ENCODE results near the gene WDR46. TPM values are rescaled to one million over a fixed set of nuclear protein-coding genes. Genes with fewer than 3 reads are reported as not detected.

Gene WDR46
- total and polyA plus RNA-seq, 10 of the 15 experiments (the other 5 are each of a cell fraction or from before 2014, with no cell fraction given): 10.1 to 147 (median 86.0) TPM

DNA sequence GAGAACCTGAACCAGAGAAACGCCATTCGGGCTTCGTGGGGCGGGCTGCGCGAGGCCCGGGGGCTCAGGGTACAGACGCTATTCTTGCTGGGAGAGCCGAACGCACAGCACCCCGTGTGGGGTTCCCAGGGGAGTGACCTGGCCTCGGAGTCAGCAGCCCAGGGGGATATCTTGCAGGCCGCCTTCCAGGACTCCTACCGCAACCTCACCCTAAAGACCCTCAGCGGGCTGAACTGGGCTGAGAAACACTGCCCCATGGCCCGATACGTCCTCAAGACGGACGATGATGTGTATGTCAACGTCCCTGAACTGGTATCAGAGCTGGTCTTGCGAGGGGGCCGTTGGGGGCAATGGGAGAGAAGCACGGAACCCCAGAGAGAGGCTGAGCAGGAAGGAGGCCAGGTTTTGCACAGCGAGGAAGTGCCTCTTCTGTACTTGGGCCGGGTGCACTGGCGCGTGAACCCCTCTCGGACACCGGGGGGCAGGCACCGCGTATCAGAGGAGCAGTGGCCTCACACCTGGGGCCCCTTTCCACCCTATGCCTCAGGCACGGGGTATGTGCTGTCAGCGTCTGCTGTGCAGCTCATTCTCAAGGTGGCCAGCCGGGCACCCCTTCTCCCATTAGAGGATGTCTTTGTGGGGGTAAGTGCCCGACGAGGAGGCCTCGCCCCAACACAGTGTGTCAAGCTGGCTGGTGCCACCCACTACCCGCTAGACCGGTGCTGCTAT lies 11.2 kb downstream of the WDR46 start:
- no TSS peak for BruUV-seq (replicated peaks)
- Histone ChIP-seq H3K79me2 (ENCODE audit: control insufficient read depth, insufficient read depth, low read length) (peaks cover 46% of the 10 kb centered on the region), H3K9me3 (replicated peaks; ENCODE audit: control insufficient read depth, insufficient read depth, low read length) (no peaks in the 10 kb centered on the region), H3K27ac (ENCODE audit: control insufficient read depth, insufficient read depth) (peak overlapping the region; percentile 86), H3K4me2 (ENCODE audit: control insufficient read depth, insufficient read depth) (peak overlapping the region; percentile 83), H3K27me3 (replicated peaks in 1 of 2; ENCODE audit: control insufficient read depth in 2 of 2, insufficient read depth in 2 of 2, low read length in 1 of 2) (no peaks in the 10 kb centered on the region), H2AFZ (ENCODE audit: control insufficient read depth, low read depth, low read length) (peak overlapping the region; percentile 3), H3K9ac (ENCODE audit: control insufficient read depth, insufficient read depth, low read length) (peak overlapping the region; percentile 88), H3K36me3 (ENCODE audit: control insufficient read depth in 2 of 2, insufficient read depth in 2 of 2, low read length in 1 of 2) (peaks cover 22 to 25% of the 10 kb centered on the region in 2 experiments), H3K4me3 (peak overlapping the region; percentile 87), H3K4me1 (ENCODE audit: control insufficient read depth, insufficient read depth, low read length) (peaks cover 22% of the 10 kb centered on the region), H4K20me1 (ENCODE audit: control insufficient read depth, insufficient read depth) (peaks cover 6% of the 10 kb centered on the region)
- FAIRE-seq (no peak), DNase-seq (ENCODE audit: low read depth, low spot score) (no peak), ATAC-seq (peak; percentile 47)
- ChIA-PET CTCF (interaction anchor here (1.0 to 3.9 kb wide), 8 partner anchors 10 to 148 kb away, joined by 3 to 30 read pairs (median 7); partner anchors contain the start of genes PFDN6, RGL2 and WDR46), RAD21 (ENCODE audit: unreplicated experiment) (interaction anchor here (0.6 to 2.4 kb wide), 11 partner anchors 11 to 148 kb away, joined by 3 to 14 read pairs (median 7); partner anchors contain the start of genes PFDN6, RGL2, WDR46 and ZBTB22), SMC1A (ENCODE audit: uncharacterized antibody, unreplicated experiment) (interaction anchor here (0.7 to 3.6 kb wide), 12 partner anchors 9 to 153 kb away, joined by 3 to 25 read pairs (median 3); partner anchors contain the start of genes CUTA, PFDN6, RGL2 and WDR46), POLR2A (interaction anchor here (0.7 to 3.9 kb wide), 15 partner anchors 8 to 307 kb away, joined by 3 to 38 read pairs (median 7); partner anchors contain the start of genes PFDN6, RGL2, SYNGAP1 and TAPBP)
- intact Hi-C loops (cut with micrococcal nuclease; ENCODE audit: unreplicated experiment) (loop anchor here (1.0 to 5.0 kb wide), 5 partner anchors 11 to 114 kb away; partner anchors contain the start of genes KIFC1, PFDN6, TAPBP and WDR46), in situ Hi-C loops (cut with MboI) (no loop called here)
- WGBS (ENCODE audit: insufficient coverage, insufficient replicate concordance, low lambda C conversion rate, missing lambda C conversion rate): 4% methylated on average over 39 of the region's 39 CpGs
- TF ChIP-seq DPF2 (IDR thresholded peaks at IDR 0.05): peak; percentile 13; the same call in 1 of the 2 replicates
- peak; percentile 93 for TF ChIP-seq PAX5 (IDR thresholded peaks at IDR 0.05; ENCODE audit: borderline replicate concordance, low read depth, low read length)
- TF ChIP-seq SMC3 (IDR thresholded peaks at IDR 0.05; ENCODE audit: borderline replicate concordance, low read length): 0 out of 2 replicates have a peak, but pooled peaks have one; percentile 2
- no peak for TF ChIP-seq ZNF24 (IDR thresholded peaks at IDR 0.05)
- no peak for TF ChIP-seq IKZF2 (IDR thresholded peaks at IDR 0.05)
- TF ChIP-seq POLR2AphosphoS5 (IDR thresholded peaks at IDR 0.05; ENCODE audit: low read length): peak; percentile 23; the same call in 1 of the 2 replicates
- peak; percentile 8; the same call in 1 of the 2 replicates for TF ChIP-seq CBFB (IDR thresholded peaks at IDR 0.05; ENCODE audit: low read depth)
- TF ChIP-seq, protein P1, sequence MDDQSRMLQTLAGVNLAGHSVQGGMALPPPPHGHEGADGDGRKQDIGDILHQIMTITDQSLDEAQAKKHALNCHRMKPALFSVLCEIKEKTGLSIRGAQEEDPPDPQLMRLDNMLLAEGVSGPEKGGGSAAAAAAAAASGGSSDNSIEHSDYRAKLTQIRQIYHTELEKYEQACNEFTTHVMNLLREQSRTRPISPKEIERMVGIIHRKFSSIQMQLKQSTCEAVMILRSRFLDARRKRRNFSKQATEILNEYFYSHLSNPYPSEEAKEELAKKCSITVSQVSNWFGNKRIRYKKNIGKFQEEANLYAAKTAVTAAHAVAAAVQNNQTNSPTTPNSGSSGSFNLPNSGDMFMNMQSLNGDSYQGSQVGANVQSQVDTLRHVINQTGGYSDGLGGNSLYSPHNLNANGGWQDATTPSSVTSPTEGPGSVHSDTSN (IDR thresholded peaks at IDR 0.05; ENCODE audit: insufficient replicate concordance, low read depth, low read length): no peak
- TF ChIP-seq MEF2B (IDR thresholded peaks at IDR 0.05; ENCODE audit: partially characterized antibody, poor library complexity, severe bottlenecking): peak; percentile 68
- TF ChIP-seq, protein P2, sequence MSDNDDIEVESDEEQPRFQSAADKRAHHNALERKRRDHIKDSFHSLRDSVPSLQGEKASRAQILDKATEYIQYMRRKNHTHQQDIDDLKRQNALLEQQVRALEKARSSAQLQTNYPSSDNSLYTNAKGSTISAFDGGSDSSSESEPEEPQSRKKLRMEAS (IDR thresholded peaks at IDR 0.05; ENCODE audit: low read depth, low read length): 0 out of 2 replicates have a peak, but pooled peaks have one; percentile 26
- TF ChIP-seq CREB1 (IDR thresholded peaks at IDR 0.05; ENCODE audit: low read depth): no peak
- TF ChIP-seq IRF4 (IDR thresholded peaks at IDR 0.05; ENCODE audit: low read depth, low read length): 0 out of 2 replicates have a peak, but pooled peaks have one; percentile 29
- no peak for TF ChIP-seq RB1 (IDR thresholded peaks at IDR 0.05; ENCODE audit: borderline replicate concordance)
- peak; percentile 62; the same call in 1 of the 2 replicates for TF ChIP-seq POLR2A (IDR thresholded peaks at IDR 0.05; ENCODE audit: low read depth, low read length)
- 0 out of 2 replicates have a peak, but pooled peaks have one; percentile 9 for TF ChIP-seq LARP7 (IDR thresholded peaks at IDR 0.05)
- peak; percentile 62; the same call in 1 of the 2 replicates for TF ChIP-seq SPI1 (IDR thresholded peaks at IDR 0.05; ENCODE audit: borderline replicate concordance, insufficient read depth, low read depth, low read length)
- TF ChIP-seq, protein P3, sequence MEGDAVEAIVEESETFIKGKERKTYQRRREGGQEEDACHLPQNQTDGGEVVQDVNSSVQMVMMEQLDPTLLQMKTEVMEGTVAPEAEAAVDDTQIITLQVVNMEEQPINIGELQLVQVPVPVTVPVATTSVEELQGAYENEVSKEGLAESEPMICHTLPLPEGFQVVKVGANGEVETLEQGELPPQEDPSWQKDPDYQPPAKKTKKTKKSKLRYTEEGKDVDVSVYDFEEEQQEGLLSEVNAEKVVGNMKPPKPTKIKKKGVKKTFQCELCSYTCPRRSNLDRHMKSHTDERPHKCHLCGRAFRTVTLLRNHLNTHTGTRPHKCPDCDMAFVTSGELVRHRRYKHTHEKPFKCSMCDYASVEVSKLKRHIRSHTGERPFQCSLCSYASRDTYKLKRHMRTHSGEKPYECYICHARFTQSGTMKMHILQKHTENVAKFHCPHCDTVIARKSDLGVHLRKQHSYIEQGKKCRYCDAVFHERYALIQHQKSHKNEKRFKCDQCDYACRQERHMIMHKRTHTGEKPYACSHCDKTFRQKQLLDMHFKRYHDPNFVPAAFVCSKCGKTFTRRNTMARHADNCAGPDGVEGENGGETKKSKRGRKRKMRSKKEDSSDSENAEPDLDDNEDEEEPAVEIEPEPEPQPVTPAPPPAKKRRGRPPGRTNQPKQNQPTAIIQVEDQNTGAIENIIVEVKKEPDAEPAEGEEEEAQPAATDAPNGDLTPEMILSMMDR (IDR thresholded peaks at IDR 0.05 in 2 of 3, conservative IDR thresholded peaks at IDR 0.05 in 1 of 3; ENCODE audit: control insufficient read depth in 2 of 3, extremely low read depth in 1 of 3, insufficient read depth in 1 of 3, low read depth in 3 of 3, low read length in 3 of 3): 0 out of 6 replicates have a peak, but pooled peaks of 1 of the 3 experiments have one; percentile 2

Data from GM12878 (cell line).